ENCODE measurements around the gene ARHGAP22. TPM values are rescaled to one million over a fixed set of nuclear protein-coding genes. Genes with fewer than 3 reads are reported as not detected.

Gene ARHGAP22
- total RNA-seq, 1 donor from 2014 or later = 6.2 TPM

DNA sequence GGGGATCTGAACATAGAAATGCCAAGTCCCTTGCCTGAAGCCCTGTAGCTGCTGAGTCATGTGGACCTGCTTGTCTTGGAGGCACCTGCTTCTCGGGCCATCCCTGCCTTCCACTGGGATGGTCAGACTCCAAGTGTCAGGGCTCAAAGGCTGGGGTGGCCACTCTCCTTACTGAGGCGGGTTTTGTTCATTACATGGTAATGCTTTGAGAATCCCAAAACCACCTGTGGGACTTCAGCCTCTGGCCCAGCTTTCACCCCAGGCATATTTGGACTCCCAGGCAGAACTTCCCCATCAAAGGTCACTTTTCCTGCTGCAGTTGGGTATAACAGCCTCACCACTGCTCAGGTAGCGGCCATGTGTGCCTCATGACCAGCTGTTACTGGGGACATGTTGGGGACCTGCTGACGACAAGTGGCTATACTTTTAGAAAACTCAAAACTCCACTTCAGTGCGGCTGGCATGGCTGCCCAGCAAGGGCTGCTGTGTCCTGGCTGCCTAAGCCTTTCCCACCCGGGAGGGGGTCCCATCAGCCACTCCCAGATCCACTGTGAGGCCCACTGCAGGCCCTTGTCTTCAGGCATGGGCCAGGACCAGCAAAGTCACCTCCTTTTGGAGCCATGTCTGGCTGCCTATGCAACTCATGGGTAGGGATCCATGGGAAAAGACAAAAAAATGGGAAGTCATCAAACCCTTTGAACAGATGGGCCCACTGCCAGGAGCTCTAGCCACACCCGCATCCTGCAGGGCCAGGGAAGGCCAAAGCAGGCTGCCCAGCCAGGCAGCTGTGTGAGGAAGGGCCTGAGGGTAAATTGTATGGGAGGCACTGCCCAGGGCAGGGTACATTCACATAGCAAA lies 96.7 kb downstream of the ARHGAP22 start:
- peaks cover 86% of the 10 kb centered on the region for H4K20me1 ChIP-seq (ENCODE audit: insufficient read depth, low read length)
- FAIRE-seq (no peak), DNase-seq (ENCODE audit: low read depth) (no peak)
- H3K9ac ChIP-seq (ENCODE audit: low read length) = no peak overlapping the region
- H2AFZ ChIP-seq (ENCODE audit: low read depth, low read length) = no peak overlapping the region
- Mint-ChIP-seq H3K9me3 (ENCODE audit: unreplicated experiment) (peaks cover 2% of the 10 kb centered on the region), H3K4me3 (ENCODE audit: unreplicated experiment) (no peak overlapping the region), H3K27ac (ENCODE audit: unreplicated experiment) (no peak overlapping the region), H3K4me1 (ENCODE audit: low read depth, unreplicated experiment) (no peaks in the 10 kb centered on the region), H3K27me3 (ENCODE audit: low read depth, unreplicated experiment) (peaks cover 7% of the 10 kb centered on the region), H3K36me3 (ENCODE audit: low read depth, unreplicated experiment) (no peaks in the 10 kb centered on the region)
- no peak overlapping the region for H3K4me3 ChIP-seq (ENCODE audit: insufficient read depth, low read depth, low read length)
- TF ChIP-seq EZH2 (IDR thresholded peaks at IDR 0.05; ENCODE audit: insufficient read depth, low read length) = no peak
- TF ChIP-seq, protein P1, sequence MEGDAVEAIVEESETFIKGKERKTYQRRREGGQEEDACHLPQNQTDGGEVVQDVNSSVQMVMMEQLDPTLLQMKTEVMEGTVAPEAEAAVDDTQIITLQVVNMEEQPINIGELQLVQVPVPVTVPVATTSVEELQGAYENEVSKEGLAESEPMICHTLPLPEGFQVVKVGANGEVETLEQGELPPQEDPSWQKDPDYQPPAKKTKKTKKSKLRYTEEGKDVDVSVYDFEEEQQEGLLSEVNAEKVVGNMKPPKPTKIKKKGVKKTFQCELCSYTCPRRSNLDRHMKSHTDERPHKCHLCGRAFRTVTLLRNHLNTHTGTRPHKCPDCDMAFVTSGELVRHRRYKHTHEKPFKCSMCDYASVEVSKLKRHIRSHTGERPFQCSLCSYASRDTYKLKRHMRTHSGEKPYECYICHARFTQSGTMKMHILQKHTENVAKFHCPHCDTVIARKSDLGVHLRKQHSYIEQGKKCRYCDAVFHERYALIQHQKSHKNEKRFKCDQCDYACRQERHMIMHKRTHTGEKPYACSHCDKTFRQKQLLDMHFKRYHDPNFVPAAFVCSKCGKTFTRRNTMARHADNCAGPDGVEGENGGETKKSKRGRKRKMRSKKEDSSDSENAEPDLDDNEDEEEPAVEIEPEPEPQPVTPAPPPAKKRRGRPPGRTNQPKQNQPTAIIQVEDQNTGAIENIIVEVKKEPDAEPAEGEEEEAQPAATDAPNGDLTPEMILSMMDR (IDR thresholded peaks at IDR 0.05; ENCODE audit: insufficient read depth, low read depth, low read length) = no peak
- no peaks in the 10 kb centered on the region for H3K27me3 ChIP-seq (ENCODE audit: insufficient read depth, low read length)
- peaks cover 1% of the 10 kb centered on the region for H3K36me3 ChIP-seq (ENCODE audit: insufficient read depth, low read length)
- peaks cover 3% of the 10 kb centered on the region for H3K4me1 ChIP-seq (ENCODE audit: insufficient read depth, low read length)
- no peak overlapping the region for H3K27ac ChIP-seq (ENCODE audit: low read depth, low read length)
- no peaks in the 10 kb centered on the region for H3K9me3 ChIP-seq (ENCODE audit: insufficient read depth, low read depth, low read length)
- peaks cover 94% of the 10 kb centered on the region for H3K79me2 ChIP-seq (ENCODE audit: insufficient read depth, low read length)
- H3K4me2 ChIP-seq (ENCODE audit: low read length) = no peak overlapping the region

DNA sequence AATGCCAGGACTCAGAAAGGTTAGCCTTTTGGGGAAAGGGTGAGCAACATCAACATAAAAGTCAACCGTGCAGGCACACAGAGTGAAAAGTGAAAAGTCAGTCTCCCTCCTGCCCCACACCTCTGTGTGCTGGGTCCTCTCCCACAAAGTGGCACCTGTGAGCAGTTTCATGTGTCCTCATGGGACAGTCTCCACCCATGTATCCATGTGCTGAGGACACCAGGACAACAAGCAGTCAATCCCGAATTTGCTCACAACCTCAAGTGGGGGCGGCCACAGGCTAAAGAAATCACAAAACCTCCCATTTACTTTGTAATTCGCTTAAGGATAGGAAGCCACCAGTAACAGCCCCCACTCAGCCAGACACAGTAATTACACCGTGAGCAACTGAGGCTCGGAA lies 97.4 kb downstream of the ARHGAP22 start:
- Mint-ChIP-seq H3K9me3 (ENCODE audit: unreplicated experiment) (no peaks in the 10 kb centered on the region), H3K27me3 (ENCODE audit: low read depth, unreplicated experiment) (peaks cover 11% of the 10 kb centered on the region), H3K4me1 (ENCODE audit: low read depth, unreplicated experiment) (no peaks in the 10 kb centered on the region), H3K4me3 (ENCODE audit: unreplicated experiment) (no peak overlapping the region), H3K36me3 (ENCODE audit: low read depth, unreplicated experiment) (no peaks in the 10 kb centered on the region), H3K27ac (ENCODE audit: unreplicated experiment) (no peak overlapping the region)
- peaks cover 2% of the 10 kb centered on the region for H3K36me3 ChIP-seq (ENCODE audit: insufficient read depth, low read length)
- DNase-seq (ENCODE audit: low read depth) (no peak), FAIRE-seq (no peak)
- no peak for TF ChIP-seq EZH2 (IDR thresholded peaks at IDR 0.05; ENCODE audit: insufficient read depth, low read length)
- TF ChIP-seq, protein P1 (IDR thresholded peaks at IDR 0.05; ENCODE audit: insufficient read depth, low read depth, low read length) = no peak
- no peak overlapping the region for H3K4me2 ChIP-seq (ENCODE audit: low read length)
- no peaks in the 10 kb centered on the region for H3K27me3 ChIP-seq (ENCODE audit: insufficient read depth, low read length)
- H4K20me1 ChIP-seq (ENCODE audit: insufficient read depth, low read length) = peaks cover 89% of the 10 kb centered on the region
- H3K79me2 ChIP-seq (ENCODE audit: insufficient read depth, low read length) = peaks cover 94% of the 10 kb centered on the region
- H3K27ac ChIP-seq (ENCODE audit: low read depth, low read length) = no peak overlapping the region
- no peak overlapping the region for H3K9ac ChIP-seq (ENCODE audit: low read length)
- peaks cover 3% of the 10 kb centered on the region for H3K4me1 ChIP-seq (ENCODE audit: insufficient read depth, low read length)
- no peak overlapping the region for H3K4me3 ChIP-seq (ENCODE audit: insufficient read depth, low read depth, low read length)
- no peaks in the 10 kb centered on the region for H3K9me3 ChIP-seq (ENCODE audit: insufficient read depth, low read depth, low read length)
- H2AFZ ChIP-seq (ENCODE audit: low read depth, low read length) = no peak overlapping the region

Data from astrocyte (in vitro differentiated cells and primary cell).